ENCODE data around the gene GRIK4. TPM values are rescaled to one million over a fixed set of nuclear protein-coding genes. Genes with fewer than 3 reads are reported as not detected.

Gene GRIK4
- total RNA-seq, 1 experiment from 2014 or later, result 0.14 TPM

GRCh38 chr11:120509346-120510053 is 2.0 kb upstream of the GRIK4 start:
- DNase-seq (ENCODE audit: low spot score), result no peak

GRCh38 chr11:120510406-120511115 is 987 bp upstream of the GRIK4 start:
- no peak for DNase-seq (ENCODE audit: low spot score)

GRCh38 chr11:120511820-120512738 is 531 bp downstream of the GRIK4 start:
- DNase-seq (ENCODE audit: low spot score), result no peak

- DNase-seq (ENCODE audit: low spot score), result peak; percentile 43
Measured at GRCh38 chr11:120512739-120513435, 1.3 kb downstream of the GRIK4 start.

- no peak for DNase-seq (ENCODE audit: low spot score)
Measured at GRCh38 chr11:120513436-120514315, 2.1 kb downstream of the GRIK4 start.

GRCh38 chr11:120514541-120515121 is 3.1 kb downstream of the GRIK4 start:
- no peak for DNase-seq (ENCODE audit: low spot score)

- no peak for DNase-seq (ENCODE audit: low spot score)
Measured at GRCh38 chr11:120515186-120515723, 3.7 kb downstream of the GRIK4 start.

GRCh38 chr11:120516461-120517389 is 5.2 kb downstream of the GRIK4 start:
- DNase-seq (ENCODE audit: low spot score), result no peak

- DNase-seq (ENCODE audit: low spot score), result peak; percentile 31
Measured at GRCh38 chr11:120517390-120517761, 5.8 kb downstream of the GRIK4 start.

- no peak for DNase-seq (ENCODE audit: low spot score)
Measured at GRCh38 chr11:120517801-120518291, 6.3 kb downstream of the GRIK4 start.

- no peak for DNase-seq (ENCODE audit: low spot score)
Measured at GRCh38 chr11:120518356-120518755, 6.8 kb downstream of the GRIK4 start.

- DNase-seq (ENCODE audit: low spot score), result no peak
Measured at GRCh38 chr11:120519474-120519873, 7.9 kb downstream of the GRIK4 start.

- DNase-seq (ENCODE audit: low spot score), result no peak
Measured at GRCh38 chr11:120520091-120520822, 8.7 kb downstream of the GRIK4 start.

GRCh38 chr11:120521176-120521575 is 9.6 kb downstream of the GRIK4 start:
- DNase-seq (ENCODE audit: low spot score), result no peak

GRCh38 chr11:120522021-120522420 is 10.5 kb downstream of the GRIK4 start:
- DNase-seq (ENCODE audit: low spot score), result no peak

- DNase-seq (ENCODE audit: low spot score), result no peak
Measured at GRCh38 chr11:120522736-120523135, 11.2 kb downstream of the GRIK4 start.

- no peak for DNase-seq (ENCODE audit: low spot score)
Measured at GRCh38 chr11:120523196-120523595, 11.6 kb downstream of the GRIK4 start.

GRCh38 chr11:120524536-120525085 is 13.1 kb downstream of the GRIK4 start:
- no peak for DNase-seq (ENCODE audit: low spot score)
